Measurements from ENCODE around the gene XAGE1A. TPM values are rescaled to one million over a fixed set of nuclear protein-coding genes. Genes with fewer than 3 reads are reported as not detected.
A peak's percentile ranks its signal among the peaks of the same experiment; 100 is the strongest.
"Not testable (repeated sequence)": the region's sequence is repeated elsewhere in the genome, so short reads cannot be mapped to it uniquely, and the experiment has no call there.

Gene XAGE1A
- total RNA-seq = not detected
- under 1 TPM in 2 of 3 donors, not detected in 1; 0.46 to 0.50 TPM for polyA plus RNA-seq
- long read RNA-seq, donor 1 = 0 reads
- long read RNA-seq, donor 2 = 0 reads

- H3K27ac ChIP-seq; H3K4me1 ChIP-seq; DNase-seq; intact Hi-C loops (cut with DNase I; ENCODE audit: low total_unique reads); H3K9me3 ChIP-seq; H3K27me3 ChIP-seq (replicated peaks in 1 of 7); H3K36me3 ChIP-seq; H3K4me3 ChIP-seq: not testable (repeated sequence)
- WGBS, 5 donors = no CpG with 5 or more reads among the region's 41 CpGs
Observed at GRCh38 chrX:52495545-52496418, at the start of gene XAGE1A. TSS of gene XAGE1A (plus strand) at chrX:52495808. CDS start at chrX:52497362, 1,554 bp downstream.

- H3K27ac ChIP-seq; H3K27me3 ChIP-seq (replicated peaks in 1 of 7); H3K36me3 ChIP-seq; H3K4me1 ChIP-seq; H3K4me3 ChIP-seq; intact Hi-C loops (cut with DNase I; ENCODE audit: low total_unique reads); DNase-seq; H3K9me3 ChIP-seq: not testable (repeated sequence)
- 53 to 81% (median 64%) methylated on average over 2 to 3 of the region's 3 CpGs for WGBS, 5 donors
Observed at GRCh38 chrX:52452031-52452430, 43.6 kb upstream of the XAGE1A start.

GRCh38 chrX:52471301-52471700, 24.3 kb upstream of the XAGE1A start:
- WGBS, 5 donors = 25 to 60% (median 47%) methylated on average over 1 of the region's 1 CpG
- H3K4me1 ChIP-seq; H3K36me3 ChIP-seq; intact Hi-C loops (cut with DNase I; ENCODE audit: low total_unique reads); H3K27ac ChIP-seq; H3K27me3 ChIP-seq (replicated peaks in 1 of 7); DNase-seq; H3K9me3 ChIP-seq; H3K4me3 ChIP-seq: not testable (repeated sequence)

- intact Hi-C loops (cut with DNase I; ENCODE audit: low total_unique reads); H3K27me3 ChIP-seq (replicated peaks in 1 of 7); H3K27ac ChIP-seq; H3K4me3 ChIP-seq; H3K36me3 ChIP-seq; DNase-seq; H3K9me3 ChIP-seq; H3K4me1 ChIP-seq: not testable (repeated sequence)
- no CpG with 5 or more reads among the region's 5 CpGs for WGBS, 5 donors
Observed at GRCh38 chrX:52496419-52496772, 788 bp downstream of the XAGE1A start.

- WGBS, 5 donors = no CpG with 5 or more reads among the region's 6 CpGs
- H3K4me3 ChIP-seq; H3K36me3 ChIP-seq; intact Hi-C loops (cut with DNase I; ENCODE audit: low total_unique reads); H3K9me3 ChIP-seq; H3K27ac ChIP-seq; DNase-seq; H3K4me1 ChIP-seq; H3K27me3 ChIP-seq (replicated peaks in 1 of 7): not testable (repeated sequence)
Observed at GRCh38 chrX:52501362-52501761, 5.8 kb downstream of the XAGE1A start.

- no peak overlapping the region for H3K4me3 ChIP-seq
- peak; percentile 16 for DNase-seq
- no peak overlapping the region for H3K27ac ChIP-seq
- H3K4me1 ChIP-seq = no peaks in the 10 kb centered on the region
- no peaks in the 10 kb centered on the region for H3K36me3 ChIP-seq
- intact Hi-C loops (cut with DNase I; ENCODE audit: low total_unique reads) = no loop called here
- TF ChIP-seq POLR2AphosphoS5 (IDR thresholded peaks at IDR 0.05) = no peak
- no peak for TF ChIP-seq CTCF (IDR thresholded peaks at IDR 0.05 in 8 of 11, conservative IDR thresholded peaks at IDR 0.05 in 3 of 11)
- no peak for TF ChIP-seq POLR2A (IDR thresholded peaks at IDR 0.05)
- WGBS, 5 donors = 72 to 91% (median 85%) methylated on average over 4 of the region's 4 CpGs
- H3K9me3 ChIP-seq = no peaks in the 10 kb centered on the region
- H3K27me3 ChIP-seq (replicated peaks in 1 of 7) = peaks cover 0 to 8% (median 0%) of the 10 kb centered on the region in 7 donors
Observed at GRCh38 chrX:52504551-52504950, 8.9 kb downstream of the XAGE1A start.
